AG09309 (cell line): ENCODE data around the gene CFTR.

Experiments
- DNase-seq: peaks from one replicate; pipeline ENCODE4 v3.0.0-alpha.2; 2010; ENCODE audit warnings: low read depth
- H3K4me3 ChIP-seq: 2 replicates; pipeline ENCODE4 v1.5.1; 2011; ENCODE audit warnings: mild to moderate bottlenecking, low read depth, low read length, moderate library complexity; ENCODE audit not compliant: control insufficient read depth
- CTCF ChIP-seq: IDR thresholded peaks from 2 replicates; pipeline ENCODE4 v1.5.1; 2011; ENCODE audit warnings: mild to moderate bottlenecking, low read depth, low read length, inconsistent platforms; ENCODE audit not compliant: insufficient read depth, control insufficient read depth; ENCODE audit errors: missing control alignments

CFTR gene

GRCh38 chr7:117640465-117640864, 160.6 kb downstream of the CFTR start:
- DNase-seq: no peak
- no peak overlapping the region for H3K4me3 ChIP-seq
- TF ChIP-seq CTCF: no peak

GRCh38 chr7:117645481-117646165, 165.8 kb downstream of the CFTR start:
- H3K4me3 ChIP-seq: no peak overlapping the region
- no peak for DNase-seq
- no peak for TF ChIP-seq CTCF

GRCh38 chr7:117648203-117648866, 168.5 kb downstream of the CFTR start:
- no peak for DNase-seq
- H3K4me3 ChIP-seq: no peak overlapping the region
- TF ChIP-seq CTCF: no peak

GRCh38 chr7:117652943-117653680, 173.3 kb downstream of the CFTR start:
- no peak for DNase-seq
- H3K4me3 ChIP-seq: no peak overlapping the region
- TF ChIP-seq CTCF: no peak

- no peak for TF ChIP-seq CTCF
- DNase-seq: no peak
- H3K4me3 ChIP-seq: no peak overlapping the region
Measured at GRCh38 chr7:117654780-117655179, 175.0 kb downstream of the CFTR start.

- no peak for TF ChIP-seq CTCF
- H3K4me3 ChIP-seq: no peak overlapping the region
- DNase-seq: no peak
Measured at GRCh38 chr7:117656806-117657205, 177.0 kb downstream of the CFTR start.
